Naive thymus-derived CD4-positive, alpha-beta T cell (primary cell): ENCODE measurements around the gene NXPH3. TPM values are rescaled to one million over a fixed set of nuclear protein-coding genes. Genes with fewer than 3 reads are reported as not detected.

ENCODE experiments used
- ATAC-seq: fragments of 150-1000 bp; cut with Tn5 transposase; 2 replicates; pipeline ENCODE4 v1.10.0; 2021; ENCODE audit warnings: mild to moderate bottlenecking, moderate library complexity
- CTCF ChIA-PET: fragments of 350-600 bp; sonication (Branson Sonifier 250); formaldehyde crosslinking; loops from one replicate; lab custom pipeline; 2021; ENCODE audit warnings: antibody characterized with exemption; lab: Charles Lee
- POLR2A ChIA-PET: fragments of 350-600 bp; sonication (Branson Sonifier 250); formaldehyde crosslinking; loops from one replicate; lab custom pipeline; 2021; ENCODE audit warnings: antibody characterized with exemption, inconsistent platforms; lab: Charles Lee
- DNase-seq, 9 donors: peaks; one replicate each; pipeline versions ENCODE4 v3.0.0 to v3.0.0-alpha.2; 2020 to 2022; ENCODE audit warnings: mixed read lengths in 1 of 9
- H3K27ac ChIP-seq: one replicate; pipeline ENCODE4 v1.7.0; 2013; ENCODE audit warnings: mild to moderate bottlenecking, low read depth, low read length, moderate library complexity
- H3K27me3 ChIP-seq, 2 donors: one replicate each; pipeline ENCODE4 v1.7.0; 2013; ENCODE audit warnings: low read length in 2 of 2, mild to moderate bottlenecking in 2 of 2, moderate library complexity in 2 of 2; ENCODE audit not compliant: control insufficient read depth in 2 of 2, insufficient read depth in 2 of 2
- H3K36me3 ChIP-seq, 3 experiments: 1 replicate in 2 of 3; 2 replicates in 1 of 3; pipeline ENCODE4 v1.7.0; 2013; ENCODE audit warnings: low read length in 3 of 3, mild to moderate bottlenecking in 3 of 3, moderate library complexity in 1 of 3; ENCODE audit not compliant: insufficient read depth in 3 of 3, control insufficient read depth in 2 of 3
- H3K4me1 ChIP-seq, 2 donors: one replicate each; pipeline ENCODE4 v1.7.0; 2013; ENCODE audit warnings: low read length in 2 of 2, mild to moderate bottlenecking in 2 of 2, moderate library complexity in 1 of 2; ENCODE audit not compliant: control insufficient read depth in 2 of 2, insufficient read depth in 2 of 2
- H3K4me3 ChIP-seq: 2 replicates; pipeline ENCODE4 v1.7.0; 2013; ENCODE audit warnings: mild to moderate bottlenecking, low read length
- H3K9me3 ChIP-seq, 3 experiments: 1 replicate in 2 of 3; 2 replicates in 1 of 3; pipeline ENCODE4 v1.7.0; 2013; ENCODE audit warnings: low read length in 3 of 3; ENCODE audit not compliant: control insufficient read depth in 2 of 3
- H3K27ac Mint-ChIP-seq, 9 donors: one replicate each; pipeline ENCODE4 v1.8.0; 2020 to 2022; ENCODE audit warnings: mixed read lengths in 9 of 9, mild to moderate bottlenecking in 8 of 9, moderate library complexity in 5 of 9, inconsistent platforms in 2 of 9
- H3K27me3 Mint-ChIP-seq, 5 donors: one replicate each; pipeline ENCODE4 v1.8.0; 2021 to 2022; ENCODE audit warnings: mixed read lengths in 5 of 5, mild to moderate bottlenecking in 1 of 5
- H3K36me3 Mint-ChIP-seq, 5 donors: one replicate each; pipeline ENCODE4 v1.8.0; 2020 to 2022; ENCODE audit warnings: mixed read lengths in 5 of 5, mild to moderate bottlenecking in 3 of 5, inconsistent platforms in 1 of 5
- H3K4me1 Mint-ChIP-seq, 7 donors: one replicate each; pipeline ENCODE4 v1.8.0; 2020 to 2022; ENCODE audit warnings: mixed read lengths in 7 of 7, mild to moderate bottlenecking in 3 of 7, inconsistent platforms in 1 of 7
- H3K4me3 Mint-ChIP-seq, 10 donors: one replicate each; pipeline ENCODE4 v1.8.0; 2020 to 2022; ENCODE audit warnings: mild to moderate bottlenecking in 10 of 10, mixed read lengths in 10 of 10, moderate library complexity in 6 of 10, inconsistent platforms in 2 of 10
- H3K9me3 Mint-ChIP-seq, 11 donors: one replicate each; pipeline ENCODE4 v1.8.0; 2020 to 2022; ENCODE audit warnings: mixed read lengths in 11 of 11, mild to moderate bottlenecking in 4 of 11, inconsistent platforms in 1 of 11, moderate library complexity in 1 of 11
- intact Hi-C, 2 donors: fragments of 100-400 bp; cut with micrococcal nuclease; formaldehyde crosslinking; loops; one replicate each; pipeline ENCODE4 v1.15.1; 2023
- polyA plus RNA-seq, 2 donors: library from polyadenylated mRNA; unstranded; fragments of 300-500 nt; fragmentation: Illumina TruSeq; gene quantifications; one replicate each; pipeline ENCODE4 v1.2.3, GENCODE V29; 2021
- total RNA-seq, 6 experiments: library from RNA in 5 of 6; stranded (reverse) in 5 of 6; gene quantifications; 1 replicate in 5 of 6; 2 replicates in 1 of 6; pipeline ENCODE4 v1.2.3 and lab custom pipeline; 2021 to 2026

The NXPH3 gene
- total and polyA plus RNA-seq, 7 experiments from 2014 or later: not detected

DNA sequence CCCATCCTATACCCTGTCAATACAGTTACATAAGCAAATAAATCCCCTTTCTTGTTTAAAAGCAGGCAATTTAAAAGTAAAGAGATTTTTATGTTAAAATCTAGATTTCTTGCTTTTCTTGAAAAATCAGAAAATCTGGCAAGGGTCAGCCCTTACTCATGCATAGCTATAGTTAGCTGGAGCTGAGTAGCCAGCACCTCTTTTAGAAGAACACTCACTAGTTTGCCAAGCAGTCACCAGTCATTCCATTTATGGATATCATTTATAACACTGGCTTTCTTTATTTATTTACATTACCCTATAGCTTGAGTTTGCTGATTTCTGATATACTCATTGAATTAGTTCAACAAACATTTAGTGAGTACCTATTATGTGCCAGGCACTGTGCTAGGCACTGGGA lies 45.7 kb downstream of the NXPH3 start:
- peaks cover 11 to 30% (median 28%) of the 10 kb centered on the region in 7 donors for H3K4me1 Mint-ChIP-seq
- peak overlapping the region in 4 of 9 donors; percentile 34 to 73 (median 55) for H3K27ac Mint-ChIP-seq
- Histone ChIP-seq H3K27me3 (no peaks in the 10 kb centered on the region), H3K4me3 (no peak overlapping the region), H3K4me1 (peaks cover 0 to 6% of the 10 kb centered on the region in 2 donors), H3K36me3 (peaks cover 15 to 54% (median 30%) of the 10 kb centered on the region in 3 experiments), H3K27ac (no peak overlapping the region), H3K9me3 (no peaks in the 10 kb centered on the region)
- no peak for ATAC-seq
- no peak for DNase-seq
- H3K9me3 Mint-ChIP-seq: no peaks in the 10 kb centered on the region
- peaks cover 13 to 47% (median 26%) of the 10 kb centered on the region in 5 donors for H3K36me3 Mint-ChIP-seq
- H3K27me3 Mint-ChIP-seq: no peaks in the 10 kb centered on the region
- H3K4me3 Mint-ChIP-seq: no peak overlapping the region
- intact Hi-C loops: no loop called here
- ChIA-PET POLR2A (no interaction called here), CTCF (no interaction called here)

- H3K27ac Mint-ChIP-seq: peak overlapping the region in 7 of 9 donors; percentile 18 to 73 (median 63)
- H3K27ac ChIP-seq: no peak overlapping the region
- H3K4me3 ChIP-seq: no peak overlapping the region
- peaks cover 9 to 42% (median 25%) of the 10 kb centered on the region in 5 donors for H3K36me3 Mint-ChIP-seq
- no peak overlapping the region for H3K4me3 Mint-ChIP-seq
- ATAC-seq (no peak), DNase-seq (no peak)
- ChIA-PET CTCF (no interaction called here), POLR2A (no interaction called here)
- H3K36me3 ChIP-seq: peaks cover 15 to 48% (median 29%) of the 10 kb centered on the region in 3 experiments
- no peaks in the 10 kb centered on the region for H3K27me3 Mint-ChIP-seq
- intact Hi-C loops: no loop called here
- H3K27me3 ChIP-seq: no peaks in the 10 kb centered on the region
- peaks cover 0 to 6% of the 10 kb centered on the region in 2 donors for H3K4me1 ChIP-seq
- no peaks in the 10 kb centered on the region for H3K9me3 Mint-ChIP-seq
- no peaks in the 10 kb centered on the region for H3K9me3 ChIP-seq
- H3K4me1 Mint-ChIP-seq: peaks cover 11 to 30% (median 26%) of the 10 kb centered on the region in 7 donors
These were observed 46.4 kb downstream of the NXPH3 start for GRCh38 chr17:49621946-49622529.

GRCh38 chr17:49624896-49625295 lies 49.2 kb downstream of the NXPH3 start:
- Histone ChIP-seq H3K36me3 (peaks cover 0 to 24% (median 17%) of the 10 kb centered on the region in 3 experiments), H3K27me3 (no peaks in the 10 kb centered on the region), H3K27ac (no peak overlapping the region), H3K4me1 (peaks cover 0 to 6% of the 10 kb centered on the region in 2 donors), H3K4me3 (no peak overlapping the region), H3K9me3 (no peaks in the 10 kb centered on the region)
- ATAC-seq: no peak
- intact Hi-C loops: loop anchor here in 1 of 2 donors (5.0 kb wide), 1 partner anchor 47 kb away; no protein-coding TSS in a partner anchor
- ChIA-PET POLR2A (no interaction called here), CTCF (interaction anchor here (0.7 kb wide), 1 partner anchor 1342 kb away, joined by 3 read pairs; no protein-coding TSS in a partner anchor)
- peaks cover 8 to 29% (median 15%) of the 10 kb centered on the region in 5 donors for H3K36me3 Mint-ChIP-seq
- no peak overlapping the region for H3K27ac Mint-ChIP-seq
- no peaks in the 10 kb centered on the region for H3K9me3 Mint-ChIP-seq
- H3K27me3 Mint-ChIP-seq: no peaks in the 10 kb centered on the region
- H3K4me1 Mint-ChIP-seq: peaks cover 14 to 46% (median 36%) of the 10 kb centered on the region in 7 donors
- no peak for DNase-seq
- no peak overlapping the region for H3K4me3 Mint-ChIP-seq

DNA sequence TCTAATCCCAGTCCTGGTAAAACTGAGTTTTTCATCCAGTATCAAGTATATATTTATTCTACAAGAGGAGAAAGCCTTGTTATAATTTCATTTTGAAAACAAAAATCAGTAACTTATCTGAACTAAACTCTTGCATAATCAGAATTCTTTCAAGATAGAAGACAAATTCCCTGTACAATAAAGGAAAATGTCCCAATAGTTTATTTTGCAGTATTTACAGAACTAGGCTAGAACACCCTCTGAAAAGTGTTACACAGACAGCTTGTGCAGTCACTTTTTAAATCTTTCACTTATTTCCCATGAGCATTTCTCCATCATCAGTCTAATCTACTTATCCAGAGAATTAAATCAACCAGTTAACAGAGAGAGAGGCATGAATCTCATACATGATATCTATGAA lies 53.8 kb downstream of the NXPH3 start:
- Mint-ChIP-seq H3K36me3 (peaks cover 0 to 7% (median 4%) of the 10 kb centered on the region in 5 donors), H3K4me1 (peaks cover 8 to 67% (median 51%) of the 10 kb centered on the region in 7 donors), H3K9me3 (no peaks in the 10 kb centered on the region), H3K27me3 (no peaks in the 10 kb centered on the region), H3K4me3 (no peak overlapping the region), H3K27ac (peak overlapping the region in 4 of 9 donors; percentile 17 to 35 (median 28))
- Histone ChIP-seq H3K27ac (no peak overlapping the region), H3K27me3 (no peaks in the 10 kb centered on the region), H3K4me3 (no peak overlapping the region), H3K4me1 (peaks cover under 1 to 4% of the 10 kb centered on the region in 2 donors), H3K9me3 (no peaks in the 10 kb centered on the region), H3K36me3 (no peaks in the 10 kb centered on the region)
- POLR2A ChIA-PET: no interaction called here
- CTCF ChIA-PET: no interaction called here
- intact Hi-C loops: loop anchor here in 1 of 2 donors (5.0 kb wide), 1 partner anchor 43 kb away; no protein-coding TSS in a partner anchor
- ATAC-seq (no peak), DNase-seq (no peak)

DNA sequence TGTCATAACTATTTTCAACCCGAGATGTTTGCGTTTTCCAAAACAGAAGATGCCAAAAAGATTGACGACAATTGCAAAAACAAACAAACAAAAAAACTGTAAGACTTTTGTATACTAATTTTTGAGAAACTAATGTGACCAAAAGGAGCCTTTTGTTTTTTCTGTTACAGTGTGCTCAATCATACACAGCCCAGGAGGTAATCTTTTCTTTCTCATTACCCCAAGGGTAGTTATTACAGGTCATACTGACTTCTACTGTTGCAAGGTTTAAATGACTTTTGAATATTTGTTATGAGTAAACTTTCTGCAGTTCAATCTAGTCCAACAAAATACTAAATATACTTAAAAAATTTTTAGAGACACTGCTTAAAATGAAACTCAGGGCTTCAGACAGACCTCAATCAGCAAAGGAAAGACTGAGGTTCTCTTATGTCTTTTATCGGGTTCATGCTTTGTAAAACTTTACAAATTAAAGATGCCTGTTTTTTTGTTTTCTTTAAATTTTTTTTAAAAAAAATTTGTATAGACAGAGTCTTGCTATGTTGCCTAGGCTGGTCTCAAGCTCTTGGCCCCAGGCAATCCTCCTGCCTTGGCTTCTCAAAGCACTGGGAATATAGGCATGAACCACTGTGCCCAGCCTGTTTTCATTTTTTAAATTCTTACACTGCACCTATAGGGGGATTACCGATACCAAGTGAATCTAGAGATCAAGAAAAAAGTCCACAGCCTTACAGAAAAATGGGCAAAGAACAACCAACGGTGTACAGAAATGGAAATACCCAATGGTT lies 54.6 kb downstream of the NXPH3 start:
- peaks cover 8 to 76% (median 60%) of the 10 kb centered on the region in 7 donors for H3K4me1 Mint-ChIP-seq
- intact Hi-C loops: loop anchor here in 1 of 2 donors (5.0 kb wide), 1 partner anchor 67 kb away; no protein-coding TSS in a partner anchor

DNA sequence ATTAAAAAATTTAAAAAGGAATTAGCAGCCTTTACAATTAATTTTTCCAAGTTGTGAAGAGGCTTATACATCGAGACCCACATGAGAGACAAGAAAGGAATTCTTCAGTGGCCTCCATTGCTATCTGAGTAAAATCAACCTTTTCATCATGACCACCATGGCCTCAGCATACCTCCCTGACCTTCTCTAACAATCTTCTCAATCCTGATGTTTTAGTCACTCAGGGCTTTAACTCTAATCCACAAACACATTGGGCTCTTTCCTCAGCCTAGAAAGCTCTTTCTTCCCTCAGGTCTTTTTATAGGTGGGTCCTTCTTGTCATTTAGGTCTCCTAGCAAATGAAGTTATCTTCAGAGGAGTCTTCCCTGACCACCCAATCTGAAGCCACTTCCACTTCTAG lies 55.8 kb downstream of the NXPH3 start:
- intact Hi-C loops: loop anchor here in 1 of 2 donors (5.0 kb wide), 1 partner anchor 66 kb away; no protein-coding TSS in a partner anchor
- peak overlapping the region in 8 of 9 donors; percentile 9 to 83 (median 32) for H3K27ac Mint-ChIP-seq

More for the DNA sequence above, 54.6 kb downstream of the NXPH3 start:
- Histone ChIP-seq H3K27me3 (no peaks in the 10 kb centered on the region), H3K9me3 (no peaks in the 10 kb centered on the region), H3K4me3 (no peak overlapping the region), H3K4me1 (peaks cover 4% of the 10 kb centered on the region in 2 donors), H3K36me3 (no peaks in the 10 kb centered on the region), H3K27ac (no peak overlapping the region)
- H3K27ac Mint-ChIP-seq: peak overlapping the region in 5 of 9 donors; percentile 17 to 55 (median 23)
- no peak for ATAC-seq
- H3K4me3 Mint-ChIP-seq: peak overlapping the region in 2 of 10 donors; percentile 4 to 7
- no peak for DNase-seq
- H3K27me3 Mint-ChIP-seq: no peaks in the 10 kb centered on the region
- ChIA-PET POLR2A (no interaction called here), CTCF (interaction anchor here (0.5 kb wide), 1 partner anchor 17 kb away, joined by 3 read pairs; no protein-coding TSS in a partner anchor)
- peaks cover 0 to 7% (median 4%) of the 10 kb centered on the region in 5 donors for H3K36me3 Mint-ChIP-seq
- no peaks in the 10 kb centered on the region for H3K9me3 Mint-ChIP-seq

More for the DNA sequence above, 55.8 kb downstream of the NXPH3 start:
- ChIA-PET CTCF (interaction anchor here (1.7 kb wide), 1 partner anchor 15 kb away, joined by 4 read pairs; no protein-coding TSS in a partner anchor), POLR2A (interaction anchor here (0.6 kb wide), 1 partner anchor 337 kb away, joined by 3 read pairs; no protein-coding TSS in a partner anchor)
- ATAC-seq: no peak
- Histone ChIP-seq H3K27me3 (no peaks in the 10 kb centered on the region), H3K27ac (no peak overlapping the region), H3K36me3 (no peaks in the 10 kb centered on the region), H3K4me1 (peaks cover 4 to 8% of the 10 kb centered on the region in 2 donors), H3K9me3 (no peaks in the 10 kb centered on the region), H3K4me3 (no peak overlapping the region)
- DNase-seq: no peak
- Mint-ChIP-seq H3K36me3 (peaks cover 0 to 7% (median 3%) of the 10 kb centered on the region in 5 donors), H3K4me1 (peaks cover 8 to 80% (median 68%) of the 10 kb centered on the region in 7 donors), H3K9me3 (no peaks in the 10 kb centered on the region), H3K4me3 (peak overlapping the region in 2 of 10 donors; percentile 10 to 19), H3K27me3 (no peaks in the 10 kb centered on the region)
